IPS-NIHi7 (cell line): Measurements from ENCODE around the gene LTC4S.
A peak's percentile ranks its signal among the peaks of the same experiment; 100 is the strongest.

ENCODE experiments used
- DNase-seq: peaks from one replicate; pipeline ENCODE4 v3.0.0; 2012; ENCODE audit warnings: mixed read lengths; ENCODE audit errors: extremely low spot score

LTC4S gene

GRCh38 chr5:179806250-179807048 lies 12.7 kb downstream of the LTC4S start, which contains the start of gene MGAT4B:
MGAT4B (minus strand) TSS chr5:179806866; CDS start chr5:179806583, 283 bp downstream.
- peak; percentile 81 for DNase-seq

GRCh38 chr5:179812135-179812825 lies 18.5 kb downstream of the LTC4S start:
- DNase-seq, result no peak

GRCh38 chr5:179812997-179813607 lies 19.3 kb downstream of the LTC4S start:
- DNase-seq, result no peak

- DNase-seq, result no peak
Observed at GRCh38 chr5:179814090-179814489, 20.3 kb downstream of the LTC4S start.

- no peak for DNase-seq
Observed at GRCh38 chr5:179815491-179816249, 21.9 kb downstream of the LTC4S start.

GRCh38 chr5:179816401-179816795 lies 22.6 kb downstream of the LTC4S start:
- no peak for DNase-seq

GRCh38 chr5:179816796-179817469 lies 23.1 kb downstream of the LTC4S start:
- no peak for DNase-seq

GRCh38 chr5:179817470-179817840 lies 23.7 kb downstream of the LTC4S start:
- DNase-seq, result no peak

- DNase-seq, result no peak
Observed at GRCh38 chr5:179817890-179818745, 24.3 kb downstream of the LTC4S start.

- peak; percentile 67 for DNase-seq
Observed at GRCh38 chr5:179818746-179819295, 25.0 kb downstream of the LTC4S start.

GRCh38 chr5:179819296-179820126 lies 25.7 kb downstream of the LTC4S start:
- peak; percentile 64 for DNase-seq

GRCh38 chr5:179820127-179820482 lies 26.3 kb downstream of the LTC4S start:
- no peak for DNase-seq

- peak; percentile 84 for DNase-seq
Observed at GRCh38 chr5:179820483-179821297, 26.9 kb downstream of the LTC4S start, which contains the start of gene SQSTM1. SQSTM1 (plus strand) TSS chr5:179820905; CDS start chr5:179820937, 32 bp downstream.

GRCh38 chr5:179821298-179822058 lies 27.7 kb downstream of the LTC4S start:
- peak; percentile 90 for DNase-seq

GRCh38 chr5:179822059-179822432 lies 28.3 kb downstream of the LTC4S start:
- no peak for DNase-seq

GRCh38 chr5:179822444-179822990 lies 28.7 kb downstream of the LTC4S start:
- DNase-seq, result no peak
